NCI-H524 (cell line): ENCODE measurements around the gene DEAF1.

ENCODE experiments used
- DNase-seq, 2 experiments: peaks; one replicate each; lab custom pipeline; 2025; lab: John Stamatoyannopoulos, UW

Gene DEAF1

DNA sequence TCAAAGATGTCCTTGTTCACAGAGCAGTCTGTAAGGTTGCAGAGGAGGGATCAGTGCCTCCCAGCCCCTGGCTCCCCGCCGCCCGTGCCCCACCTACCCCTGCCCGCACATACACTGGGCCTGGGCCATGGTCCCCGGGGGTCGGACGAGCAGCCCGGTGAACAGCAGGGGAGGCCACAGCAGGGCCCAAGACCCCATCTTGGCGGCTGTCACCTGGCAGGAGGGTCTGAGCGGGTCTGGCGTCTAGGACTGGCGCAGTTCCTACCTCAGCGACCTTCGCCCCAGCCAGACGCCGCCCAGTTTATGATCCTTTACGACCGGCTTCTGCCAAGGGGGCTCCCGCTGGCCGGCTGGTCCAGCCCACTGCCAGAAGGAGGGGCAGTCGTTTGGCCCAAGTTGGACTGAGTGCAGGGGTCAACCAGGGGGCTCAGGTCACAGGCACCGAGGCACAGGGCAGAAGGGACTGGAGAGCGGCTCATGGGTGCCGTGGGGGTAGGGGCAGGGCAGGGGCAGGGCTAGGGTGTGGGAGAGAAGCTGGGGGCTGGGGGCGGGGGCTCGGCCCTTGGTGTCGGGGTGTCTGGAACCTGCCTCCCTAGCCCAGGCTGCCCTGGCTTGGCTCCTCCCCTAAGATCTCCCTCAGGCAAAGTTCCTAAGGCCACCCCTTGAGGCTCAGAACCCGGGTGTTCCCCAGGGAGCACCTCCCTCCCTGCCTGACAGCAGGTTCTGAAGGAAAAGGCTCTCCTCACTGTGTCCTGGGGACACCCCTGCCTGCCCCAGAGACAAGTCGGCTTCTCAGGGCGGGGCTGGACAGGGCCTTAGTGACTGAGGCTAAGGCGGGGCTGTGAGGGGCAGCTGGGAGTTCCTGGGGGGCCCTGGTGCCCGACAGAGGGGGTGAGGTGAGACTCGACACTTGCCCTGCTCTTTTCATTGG lies 70.1 kb downstream of the DEAF1 start, which contains the start of gene CDHR5:
Gene CDHR5, minus strand, starts transcription at position 251 of the 931 bp plus-strand sequence. Its CDS starts 53 bp downstream, at position 198.
- DNase-seq, result no peak

GRCh38 chr11:623999-624704 lies 70.9 kb downstream of the DEAF1 start:
- no peak for DNase-seq

GRCh38 chr11:623349-623869 lies 71.6 kb downstream of the DEAF1 start:
- no peak for DNase-seq

- no peak for DNase-seq
These were observed 73.2 kb downstream of the DEAF1 start for GRCh38 chr11:621838-622237.

GRCh38 chr11:620935-621814 lies 73.8 kb downstream of the DEAF1 start:
- DNase-seq, result no peak

DNA sequence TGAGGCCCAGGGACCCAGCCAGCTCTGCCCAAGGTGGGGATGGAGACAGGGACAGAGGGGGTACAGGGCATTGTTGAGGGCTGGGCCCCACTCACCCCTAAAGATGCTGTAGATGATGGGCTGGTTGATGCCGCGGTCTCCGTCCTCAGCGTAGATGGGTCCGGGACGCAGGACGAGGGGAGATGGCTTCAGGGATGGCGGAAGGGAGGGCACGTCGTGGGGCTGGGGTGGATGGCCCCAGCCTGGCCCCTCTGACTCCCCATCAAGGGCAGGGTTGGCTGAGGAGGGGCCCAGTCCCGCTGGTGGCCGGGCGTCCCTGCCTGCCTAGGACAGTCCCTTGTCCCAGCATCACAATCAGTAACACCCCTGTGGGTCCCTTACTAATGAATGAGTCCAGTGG lies 74.8 kb downstream of the DEAF1 start:
- DNase-seq, result no peak

- DNase-seq, result no peak
These were observed 75.4 kb downstream of the DEAF1 start for GRCh38 chr11:619628-620050.

DNA sequence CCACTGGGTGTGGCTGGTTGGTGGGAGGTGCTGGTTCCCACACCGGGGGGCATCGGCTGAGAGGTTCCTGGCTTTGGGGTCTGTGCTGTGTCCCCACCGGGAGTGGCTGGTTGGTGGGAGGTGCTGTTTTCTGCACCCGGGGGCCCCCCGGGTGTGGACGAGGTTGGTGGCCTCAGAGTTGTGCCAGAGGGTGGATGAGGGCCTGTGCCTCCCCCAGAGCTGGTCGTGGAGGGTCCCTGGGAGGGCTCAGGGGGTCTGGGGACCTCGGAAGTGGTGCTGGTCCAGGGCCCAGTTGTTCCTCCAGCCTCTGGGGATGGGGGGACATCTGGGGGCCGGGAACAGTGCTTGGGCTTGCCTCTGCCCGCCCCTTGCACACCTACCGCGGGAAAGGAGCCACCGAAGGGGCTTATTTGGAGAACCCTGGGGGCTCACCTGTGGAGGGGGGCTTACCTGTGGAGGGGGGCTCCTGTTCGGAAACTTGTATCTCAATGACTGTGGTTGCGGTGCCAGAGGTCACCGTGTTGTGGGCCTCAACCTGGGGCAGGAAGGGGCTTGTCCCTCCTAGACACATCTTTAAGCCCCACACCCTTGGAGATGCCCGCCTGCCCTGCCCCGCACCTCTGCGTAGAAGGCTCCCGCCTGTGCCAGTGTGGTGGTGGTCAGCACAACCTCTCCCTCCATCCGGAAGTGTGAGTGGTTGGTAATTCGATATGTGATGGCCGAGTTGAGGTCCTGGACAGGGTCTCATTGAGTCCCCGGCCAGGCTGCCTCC lies 76.0 kb downstream of the DEAF1 start:
- DNase-seq, result no peak

DNA sequence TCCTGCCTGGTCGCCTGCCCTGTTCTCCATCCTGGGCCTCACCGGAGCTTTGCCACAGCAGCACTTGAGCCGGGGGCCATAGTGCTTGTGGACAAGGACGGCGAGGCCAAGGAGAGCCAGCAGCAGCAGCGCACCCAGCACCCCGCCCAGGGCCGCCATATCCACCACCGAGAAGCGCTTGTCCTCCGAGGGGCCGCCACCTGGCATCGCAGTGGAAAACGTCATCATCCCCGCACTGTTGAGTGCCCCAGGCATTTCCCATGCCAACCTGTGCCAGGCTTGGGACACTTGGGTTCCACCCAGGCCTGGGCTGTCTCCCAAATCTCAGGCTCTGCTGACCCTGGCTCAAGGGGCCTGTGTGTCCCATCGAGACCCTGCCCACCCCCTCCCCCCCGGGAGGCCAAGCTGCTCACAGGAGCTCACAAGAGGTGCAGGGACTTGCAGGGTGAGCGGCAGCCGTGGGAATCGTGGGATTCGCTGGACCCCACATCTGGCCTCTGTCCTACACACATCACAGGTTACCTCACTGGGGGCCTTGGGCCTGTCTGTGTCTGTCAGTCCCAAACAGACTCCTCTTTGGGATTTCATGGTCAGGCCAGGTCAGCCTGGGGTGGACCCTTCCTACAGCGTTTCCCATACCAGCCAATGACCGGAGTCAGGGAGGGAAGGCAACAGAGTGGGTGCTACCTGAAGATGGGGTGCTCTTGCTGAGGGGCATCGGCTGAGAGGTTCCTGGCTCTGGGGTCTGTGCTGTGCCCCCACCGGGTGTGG lies 76.9 kb downstream of the DEAF1 start:
- DNase-seq, result no peak

GRCh38 chr11:617199-617911 lies 77.7 kb downstream of the DEAF1 start:
- no peak for DNase-seq

DNA sequence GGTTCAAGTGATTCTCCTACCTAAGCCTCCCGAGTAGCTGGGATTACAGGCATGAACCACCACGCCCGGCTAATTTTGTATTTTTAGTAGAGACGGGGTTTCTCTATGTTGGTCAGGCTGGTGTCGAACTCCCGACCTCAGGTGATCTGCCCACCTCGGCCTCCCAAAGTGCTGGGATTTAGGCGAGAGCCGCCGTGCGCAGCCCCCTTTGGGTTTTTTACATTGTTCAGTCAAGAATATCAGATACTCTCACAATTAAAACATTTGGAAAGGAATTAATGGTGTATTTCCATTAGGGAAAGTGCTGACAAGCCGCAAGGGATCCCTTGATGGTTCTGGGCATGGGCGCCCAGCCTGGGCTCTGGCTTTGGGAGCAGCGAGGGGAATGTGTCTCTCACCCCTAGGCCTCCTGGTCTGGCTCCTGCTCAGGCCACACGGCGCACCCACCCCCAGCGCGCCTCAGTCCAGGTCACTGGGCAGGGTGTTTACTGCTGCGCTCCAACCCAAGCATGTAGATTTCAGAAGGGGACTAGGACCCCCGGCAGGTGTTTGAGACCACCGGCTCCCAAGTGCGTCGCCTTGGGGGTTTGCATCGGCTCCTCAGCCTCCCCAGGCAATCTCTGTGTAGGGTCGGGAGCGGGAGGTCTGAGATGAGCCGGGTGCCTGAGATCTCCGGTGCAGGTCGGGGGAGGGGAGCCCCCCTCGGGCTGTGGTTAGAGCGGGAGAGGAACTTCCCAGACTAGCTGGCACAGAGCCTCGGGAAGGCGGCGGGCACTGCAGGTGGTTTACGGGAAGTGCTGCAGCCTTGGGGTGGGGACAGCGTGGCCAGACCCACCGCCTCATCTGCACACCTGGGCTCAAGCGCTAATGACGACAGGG lies 78.5 kb downstream of the DEAF1 start:
- no peak for DNase-seq

DNA sequence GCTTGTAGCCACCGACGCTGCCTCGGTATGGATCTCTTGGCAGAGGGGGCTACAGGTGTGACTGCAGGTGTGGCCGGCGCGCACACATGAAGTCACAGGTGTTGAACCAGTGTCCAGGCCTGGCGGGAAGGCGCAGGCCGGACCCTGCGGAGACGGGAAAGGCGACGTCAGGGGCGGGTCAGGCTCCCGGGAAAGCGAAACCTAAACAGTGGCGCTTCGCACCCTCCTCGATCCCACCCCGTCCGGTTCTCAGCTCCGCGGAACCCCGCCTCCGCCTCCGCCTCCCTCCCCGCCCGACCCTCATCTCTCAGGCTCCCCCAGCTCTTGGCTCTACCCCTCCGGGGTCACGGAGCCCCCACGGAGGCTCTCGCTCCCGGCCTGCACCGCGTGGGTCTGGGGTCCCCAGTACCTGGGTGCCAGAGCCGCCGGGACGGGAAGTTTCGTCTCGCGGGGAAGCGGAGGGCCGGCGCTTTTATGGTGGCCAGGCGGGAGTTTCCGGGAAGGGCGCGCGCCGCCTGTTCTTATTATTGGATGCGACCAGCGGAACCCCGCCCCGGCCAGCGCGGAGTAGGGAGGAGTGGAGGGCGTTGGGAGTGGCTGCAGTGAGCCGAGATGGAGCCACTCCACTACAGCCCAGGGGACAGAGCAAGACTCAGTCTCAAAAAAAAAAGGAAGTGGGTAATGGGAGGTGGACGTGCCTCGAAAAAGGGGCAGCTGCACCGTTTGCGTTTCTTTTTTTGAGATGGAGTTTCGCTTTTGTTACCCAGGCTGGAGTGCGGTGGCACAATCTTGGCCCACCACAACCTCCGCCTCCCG lies 79.3 kb downstream of the DEAF1 start, which contains the start of gene IRF7:
Gene IRF7, minus strand, starts transcription at position 447 of the 816 bp plus-strand sequence. CDS start 586 bp downstream, outside the sequence.
- DNase-seq, result no peak

GRCh38 chr11:614623-615503 lies 80.2 kb downstream of the DEAF1 start:
- no peak for DNase-seq

- DNase-seq, result no peak
These were observed 80.9 kb downstream of the DEAF1 start for GRCh38 chr11:614021-614622.

GRCh38 chr11:613369-613968 lies 81.6 kb downstream of the DEAF1 start:
- DNase-seq, result no peak

DNA sequence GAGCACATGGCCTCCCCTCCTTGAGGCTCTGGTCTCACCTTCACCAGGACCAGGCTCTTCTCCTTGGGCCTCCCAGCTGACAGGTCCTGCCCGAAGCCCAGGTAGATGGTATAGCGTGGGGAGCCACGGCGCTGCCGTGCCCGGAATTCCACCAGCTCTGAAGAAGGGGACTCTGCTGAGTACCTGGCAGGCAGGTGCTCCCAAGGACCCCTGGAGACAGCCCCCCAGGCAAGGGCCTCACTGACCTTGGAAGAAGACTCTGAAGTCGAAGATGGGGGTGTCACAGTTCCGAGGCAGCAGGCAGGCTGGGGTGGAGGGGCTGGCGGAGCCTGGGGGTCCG lies 82.1 kb downstream of the DEAF1 start:
- DNase-seq, result no peak
